HG03378 (cell line): ENCODE results near the gene CDC42BPA.
"Not testable (repeated sequence)": the region's sequence is repeated elsewhere in the genome, so short reads cannot be mapped to it uniquely, and the experiment has no call there.

Source experiments
- ATAC-seq: cut with Tn5 transposase; IDR thresholded peaks from one replicate; pipeline ENCODE4 v1.9.1; 2021; ENCODE audit warnings: mild to moderate bottlenecking, moderate library complexity; ENCODE audit not compliant: unreplicated experiment

Gene CDC42BPA

GRCh38 chr1:227311389-227312001, 6.8 kb downstream of the CDC42BPA start:
- ATAC-seq, result no peak

- ATAC-seq, result no peak
These were observed 9.6 kb downstream of the CDC42BPA start for GRCh38 chr1:227308367-227309336.

GRCh38 chr1:227306689-227307088, 11.6 kb downstream of the CDC42BPA start:
- ATAC-seq, result no peak

- ATAC-seq, result no peak
These were observed 12.2 kb downstream of the CDC42BPA start for GRCh38 chr1:227305894-227306626.

- ATAC-seq, result no peak
These were observed 13.6 kb downstream of the CDC42BPA start for GRCh38 chr1:227304665-227305064.

GRCh38 chr1:227303662-227304061, 14.6 kb downstream of the CDC42BPA start:
- no peak for ATAC-seq

GRCh38 chr1:227300682-227301081, 17.6 kb downstream of the CDC42BPA start:
- no peak for ATAC-seq

GRCh38 chr1:227299688-227300087, 18.6 kb downstream of the CDC42BPA start:
- no peak for ATAC-seq

- ATAC-seq, result no peak
These were observed 19.1 kb downstream of the CDC42BPA start for GRCh38 chr1:227299241-227299627.

- no peak for ATAC-seq
These were observed 19.6 kb downstream of the CDC42BPA start for GRCh38 chr1:227298512-227299240.

- ATAC-seq, result no peak
These were observed 21.1 kb downstream of the CDC42BPA start for GRCh38 chr1:227297073-227297793.

- ATAC-seq, result no peak
These were observed 22.7 kb downstream of the CDC42BPA start for GRCh38 chr1:227295609-227296008.

- ATAC-seq, result no peak
These were observed 32.5 kb downstream of the CDC42BPA start for GRCh38 chr1:227285745-227286144.

- ATAC-seq, result no peak
These were observed 36.9 kb downstream of the CDC42BPA start for GRCh38 chr1:227281371-227281770.

GRCh38 chr1:227280836-227281235, 37.5 kb downstream of the CDC42BPA start:
- ATAC-seq, result no peak

- ATAC-seq, result not testable (repeated sequence)
These were observed 42.1 kb downstream of the CDC42BPA start for GRCh38 chr1:227276156-227276693.

GRCh38 chr1:227273557-227273956, 44.7 kb downstream of the CDC42BPA start:
- no peak for ATAC-seq

GRCh38 chr1:227272428-227272827, 45.9 kb downstream of the CDC42BPA start:
- ATAC-seq, result no peak

- ATAC-seq, result no peak
These were observed 47.7 kb downstream of the CDC42BPA start for GRCh38 chr1:227270554-227270953.

- no peak for ATAC-seq
These were observed 49.3 kb downstream of the CDC42BPA start for GRCh38 chr1:227268943-227269342.
